DMS 273 (cell line): Measurements from ENCODE around the gene ST6GALNAC2.
"Not testable (repeated sequence)": the region's sequence is repeated elsewhere in the genome, so short reads cannot be mapped to it uniquely, and the experiment has no call there.

Experiments
- DNase-seq: peaks from one replicate; lab custom pipeline; 2025; ENCODE audit not compliant: unreplicated experiment; lab: John Stamatoyannopoulos, UW

The ST6GALNAC2 gene

DNA sequence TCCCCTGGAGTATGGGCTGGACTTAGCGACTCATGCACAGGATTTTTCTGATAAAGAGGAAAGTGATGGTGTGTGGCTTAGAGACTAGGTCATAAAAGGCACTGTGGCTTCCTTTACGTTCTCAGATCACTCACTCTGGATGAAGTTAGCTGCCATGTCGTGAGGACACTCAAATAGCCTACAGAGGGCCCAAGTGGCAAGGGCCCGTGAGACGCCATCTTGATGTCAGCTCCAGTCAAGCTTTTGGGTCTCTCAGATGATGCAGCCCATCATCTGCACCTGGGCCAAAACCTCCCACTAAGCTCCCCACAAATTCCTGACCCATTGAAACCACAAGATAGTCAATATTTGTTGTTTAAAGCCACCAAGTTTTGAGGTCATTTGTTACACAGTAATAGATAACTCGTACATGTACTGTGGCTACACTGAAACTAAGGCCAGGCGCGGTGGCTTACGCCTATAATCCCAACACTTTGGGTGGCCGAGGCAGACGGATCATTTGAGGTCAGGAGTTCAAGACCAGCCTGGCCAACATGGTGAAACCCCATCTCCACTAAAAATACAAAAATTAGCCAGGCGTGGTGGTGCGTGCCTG lies 14.7 kb downstream of the ST6GALNAC2 start:
- no peak for DNase-seq

DNA sequence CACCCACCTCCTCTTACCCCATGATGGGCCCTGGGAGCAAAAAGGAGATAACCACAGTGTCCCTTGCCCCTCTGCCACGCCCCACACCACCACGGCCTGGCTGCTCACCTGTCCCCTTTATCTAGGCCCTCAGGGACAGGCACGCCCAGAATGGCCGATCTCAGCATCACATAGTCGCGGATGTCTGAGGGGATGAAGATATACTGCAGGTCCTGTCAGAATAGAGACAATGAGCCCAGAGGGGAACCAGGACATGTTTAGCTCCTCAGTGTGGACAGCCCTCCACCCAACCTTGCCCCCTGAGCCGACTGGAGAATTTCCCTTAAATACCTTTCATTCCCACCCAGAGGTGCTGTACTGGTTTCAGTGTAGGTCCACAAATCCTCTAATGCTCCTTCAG lies 15.2 kb downstream of the ST6GALNAC2 start:
- DNase-seq = no peak

DNA sequence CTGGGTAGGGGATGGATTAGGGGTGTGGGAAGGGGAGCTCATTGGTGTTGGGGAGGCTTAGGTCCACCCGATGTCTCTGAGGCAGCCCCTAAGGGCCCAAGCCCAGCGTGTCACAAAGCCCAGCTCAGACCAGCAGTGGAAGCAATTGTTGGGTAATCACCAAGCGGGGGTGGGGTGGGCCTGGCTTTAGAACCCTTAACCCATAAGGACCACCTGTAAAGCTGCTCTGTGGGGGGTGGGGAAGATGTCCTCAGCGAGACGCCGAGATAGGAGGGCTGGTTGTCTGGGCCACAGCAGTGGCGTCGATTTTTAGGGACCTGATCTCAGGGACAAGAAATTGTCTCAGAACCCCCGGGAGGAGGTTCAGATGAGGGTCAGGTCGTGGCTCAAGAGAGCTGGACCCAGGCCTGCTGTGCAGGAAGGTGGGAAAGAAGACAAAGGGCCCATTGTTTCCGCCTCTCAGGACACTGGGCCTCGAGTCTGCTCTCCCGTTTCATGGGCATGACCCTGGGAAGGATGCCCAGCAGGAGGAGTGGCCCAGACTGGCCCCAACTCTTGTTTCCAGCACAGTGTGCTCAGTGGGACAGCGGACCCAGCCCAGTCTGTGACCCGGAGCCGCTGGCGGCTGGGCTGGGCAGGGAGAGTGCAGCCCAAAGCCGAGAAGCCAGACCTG lies 15.9 kb downstream of the ST6GALNAC2 start:
- DNase-seq = no peak

DNA sequence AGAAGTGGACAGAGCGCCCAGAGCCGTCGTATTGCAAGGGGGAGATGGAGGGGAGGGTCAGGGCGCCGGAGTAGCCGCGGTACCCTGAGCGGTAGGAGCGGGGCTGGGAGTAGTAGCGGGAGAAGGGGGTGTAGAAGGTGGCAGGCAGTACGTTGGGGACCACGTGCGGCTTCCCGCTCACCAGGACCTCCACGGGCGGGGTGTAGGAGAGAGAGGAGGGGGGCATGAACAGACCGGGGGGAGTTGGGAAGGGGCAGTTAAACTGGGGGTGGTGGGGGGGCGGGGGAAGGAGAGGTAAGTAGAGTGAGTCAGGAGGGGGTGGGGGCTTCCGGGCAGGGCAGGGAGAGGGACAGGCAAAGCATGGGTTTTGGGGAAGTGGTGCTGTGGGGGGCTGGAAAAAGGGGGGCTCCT lies 16.8 kb downstream of the ST6GALNAC2 start:
- no peak for DNase-seq

DNA sequence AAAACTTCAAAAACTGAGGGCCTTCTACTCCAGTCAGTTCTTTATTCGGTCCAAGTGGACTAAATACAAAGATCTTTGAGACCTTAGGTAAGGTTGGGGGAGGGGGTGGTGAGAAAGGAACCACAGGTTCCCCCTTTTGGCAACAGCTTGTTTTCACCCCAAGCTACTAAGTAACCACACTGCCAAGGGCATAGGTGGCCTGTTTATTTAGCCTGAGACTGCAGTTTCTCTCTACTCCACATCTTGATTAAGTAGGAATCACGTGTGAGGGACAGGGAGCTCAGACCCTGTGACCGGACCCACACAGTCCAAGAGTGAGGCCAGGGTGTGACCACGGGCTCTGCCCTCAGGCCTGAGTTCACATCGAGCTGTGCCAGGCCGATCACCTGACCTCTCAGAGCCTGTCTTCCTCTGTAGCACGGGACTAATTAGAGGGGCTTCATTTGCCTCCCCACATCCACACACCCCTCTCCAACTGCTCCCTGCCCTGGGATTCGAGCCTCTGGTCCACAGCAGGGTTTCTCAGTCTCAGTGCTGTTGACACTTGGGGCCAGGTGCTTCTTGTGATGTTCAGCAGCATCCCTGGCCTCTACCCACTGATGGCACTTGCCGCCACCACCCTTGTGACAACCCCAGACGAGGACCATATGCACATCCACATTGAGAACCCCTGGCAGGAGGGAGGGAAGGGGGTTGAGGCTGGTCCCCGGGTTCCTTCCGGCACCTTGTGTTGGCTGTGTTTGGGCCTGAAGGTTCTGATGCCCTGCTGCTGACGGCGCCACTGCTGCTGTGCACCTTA lies 17.8 kb downstream of the ST6GALNAC2 start:
- peak; percentile 69 for DNase-seq

DNA sequence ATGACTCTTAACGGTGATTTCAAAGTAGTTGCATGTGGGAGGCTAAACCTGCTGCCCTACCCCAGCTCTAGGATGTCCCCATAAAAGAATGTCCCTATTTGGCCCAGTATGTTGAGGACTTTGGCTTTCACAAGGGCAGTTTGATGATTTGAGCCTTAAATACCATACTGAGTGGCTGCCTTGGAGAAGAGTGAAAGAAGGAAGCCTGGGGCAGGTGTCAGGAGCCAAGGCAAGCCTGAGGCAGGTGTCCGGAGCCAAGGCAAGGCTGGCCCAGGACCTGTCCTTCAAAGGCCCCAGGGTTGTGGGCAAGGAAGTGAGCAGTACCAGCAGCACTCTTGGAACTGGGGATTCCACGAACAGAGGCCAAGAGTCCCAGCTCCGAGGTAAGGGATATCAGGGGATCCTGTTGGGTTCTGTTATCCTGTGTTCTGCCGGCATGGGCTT lies 18.6 kb downstream of the ST6GALNAC2 start:
- peak; percentile 69 for DNase-seq

DNA sequence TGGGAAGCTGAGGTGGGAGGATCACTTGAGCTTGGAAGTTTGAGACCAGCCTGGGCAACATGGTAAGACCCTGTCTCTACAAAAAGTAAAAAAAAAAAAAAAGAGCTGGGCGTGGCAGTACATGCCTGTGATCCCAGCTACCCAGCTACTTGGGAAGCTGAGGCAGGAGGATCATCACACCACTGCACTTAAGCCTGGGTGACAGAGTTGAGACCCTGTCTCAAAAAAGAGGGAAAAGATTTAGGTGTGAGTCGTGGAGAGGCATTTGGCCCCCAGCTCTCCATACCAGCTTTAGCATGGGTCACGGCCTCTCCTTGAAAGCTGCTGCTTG lies 19.1 kb downstream of the ST6GALNAC2 start:
- DNase-seq = no peak

DNA sequence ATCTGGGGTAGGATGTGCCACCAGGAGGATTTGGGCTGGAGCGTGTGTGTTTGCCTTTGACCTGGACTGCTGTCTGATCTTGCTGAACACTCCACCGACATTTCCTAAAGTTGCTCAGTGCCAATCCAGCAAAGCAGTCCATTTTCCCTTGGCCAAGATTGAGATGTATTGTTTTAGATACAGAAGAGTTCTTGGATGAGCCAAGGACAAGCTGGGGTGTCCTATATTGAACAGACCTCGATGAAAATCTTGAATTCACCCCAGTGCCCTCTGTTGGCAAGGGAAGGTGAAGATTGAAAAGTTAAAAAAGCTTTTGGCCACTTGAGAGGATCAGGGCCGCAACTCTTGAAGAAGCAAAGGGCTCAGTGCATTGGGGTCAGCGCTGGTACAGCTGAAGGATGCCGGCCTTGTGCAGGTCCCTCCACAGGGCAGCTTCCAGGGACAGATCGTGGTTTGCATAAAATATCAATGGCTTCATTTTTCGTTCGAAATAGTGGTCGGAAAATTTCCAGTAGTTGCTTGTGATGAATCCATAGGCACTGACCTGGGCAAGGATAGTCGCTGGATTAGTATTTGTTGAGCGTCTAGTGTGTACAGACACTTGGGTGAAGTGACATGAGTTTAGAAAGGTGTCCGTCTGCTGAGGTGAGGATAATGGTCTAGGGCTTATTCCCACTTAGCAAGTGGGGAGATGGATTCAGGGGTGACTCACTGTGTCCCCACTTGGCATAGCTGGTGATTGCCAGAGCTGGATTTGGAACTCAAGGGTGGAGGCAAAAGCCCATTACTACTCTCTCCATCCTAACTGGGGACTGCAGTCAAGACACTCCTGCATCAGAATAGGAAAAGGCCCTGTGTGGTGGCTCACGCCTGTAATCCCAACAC lies 19.7 kb downstream of the ST6GALNAC2 start:
- DNase-seq = peak; percentile 63

DNA sequence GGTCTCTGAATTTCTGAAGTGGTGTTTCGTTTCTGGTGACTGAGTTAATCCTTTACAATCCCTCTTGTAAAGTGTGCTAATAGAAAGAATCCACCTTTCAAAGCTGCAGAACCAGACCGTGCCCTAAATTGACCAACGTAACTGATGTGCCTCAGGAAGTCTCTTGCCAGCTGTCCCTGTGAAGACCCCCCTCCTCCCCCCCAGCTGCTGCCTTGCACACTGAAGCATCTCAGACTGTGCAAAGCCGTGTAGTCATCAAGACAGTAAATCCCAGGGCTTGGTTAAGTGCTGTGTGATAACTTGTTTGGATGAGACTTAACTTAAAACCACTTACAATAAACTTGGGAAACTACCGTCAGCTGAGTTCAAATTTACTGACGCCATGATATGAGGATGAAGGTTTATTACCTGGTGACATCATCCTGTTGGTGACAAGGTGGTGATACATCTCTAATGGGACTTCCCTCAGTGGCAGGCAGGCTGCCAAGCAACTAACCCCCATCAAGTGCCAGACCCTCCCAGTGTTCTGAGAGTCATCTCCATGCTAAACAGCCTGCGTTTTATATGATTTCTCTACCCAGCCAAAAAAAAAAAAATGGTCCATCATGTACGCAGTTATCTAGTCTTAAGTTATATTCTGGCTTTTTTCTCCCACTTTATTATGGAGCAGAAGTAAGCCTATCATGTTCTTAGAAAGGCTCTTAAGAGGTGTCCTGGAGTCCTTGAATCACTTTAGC lies 20.5 kb downstream of the ST6GALNAC2 start:
- peak; percentile 62 for DNase-seq

DNA sequence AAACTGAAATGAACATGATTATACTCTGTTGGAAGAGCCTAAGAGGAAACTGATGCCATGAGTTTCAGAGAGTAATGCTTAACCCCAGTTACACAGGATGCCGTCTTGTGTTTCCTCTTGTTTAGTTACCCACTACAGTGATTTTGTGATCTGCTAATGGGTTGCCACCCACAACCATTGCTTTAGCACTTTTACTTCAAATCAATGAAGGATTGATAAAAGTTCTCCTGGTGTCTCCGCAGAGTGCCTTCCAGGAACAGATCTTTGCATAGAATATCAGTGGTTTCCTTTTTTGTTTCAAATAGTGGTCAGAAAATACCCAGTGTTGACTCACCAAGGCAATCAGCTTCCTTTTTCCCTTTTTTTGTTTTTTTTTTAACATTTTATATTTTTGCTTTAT lies 22.3 kb downstream of the ST6GALNAC2 start:
- DNase-seq = not testable (repeated sequence)

DNA sequence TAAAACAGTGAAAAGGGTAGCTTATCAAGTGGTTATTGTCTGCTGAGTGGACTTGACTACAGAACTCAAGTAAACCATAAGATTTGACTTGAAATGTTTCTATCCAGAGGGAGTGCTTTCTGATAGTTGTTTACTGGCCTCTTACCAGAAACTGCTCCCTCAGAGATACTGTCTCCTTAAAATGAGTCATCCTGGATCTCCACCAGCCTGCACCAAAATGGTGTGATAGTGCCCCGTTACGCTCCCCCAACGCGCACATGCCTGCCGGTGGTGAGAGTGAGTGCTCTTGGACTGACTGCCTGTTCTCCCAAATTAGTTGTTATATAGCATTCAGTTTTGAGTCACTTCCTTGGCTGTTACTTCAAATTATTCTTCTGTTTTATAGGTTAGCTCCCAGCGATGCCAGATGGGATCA lies 22.9 kb downstream of the ST6GALNAC2 start:
- peak; percentile 72 for DNase-seq

DNA sequence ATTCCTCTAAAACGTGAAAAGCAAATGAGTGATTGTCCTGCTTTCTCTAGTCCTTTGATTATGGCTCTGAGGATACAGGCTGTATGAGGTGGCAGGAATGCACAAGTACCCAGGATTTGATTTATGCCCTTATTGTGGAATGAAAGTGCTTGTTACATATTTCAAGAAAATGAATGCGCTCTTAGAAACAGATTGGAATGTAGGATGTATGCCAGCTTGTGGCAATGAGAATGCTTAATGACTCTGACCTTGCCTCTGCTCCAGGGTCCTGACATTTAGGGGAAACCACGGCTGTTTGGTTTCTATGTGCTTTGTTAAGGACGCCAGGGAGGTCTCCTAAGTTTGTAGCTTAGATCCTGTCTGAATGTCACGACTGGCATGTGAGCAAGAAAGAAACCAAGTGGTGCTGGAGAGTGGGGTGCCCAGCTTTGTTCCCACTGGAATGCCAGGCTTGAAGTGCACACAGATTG lies 23.8 kb downstream of the ST6GALNAC2 start:
- no peak for DNase-seq

DNA sequence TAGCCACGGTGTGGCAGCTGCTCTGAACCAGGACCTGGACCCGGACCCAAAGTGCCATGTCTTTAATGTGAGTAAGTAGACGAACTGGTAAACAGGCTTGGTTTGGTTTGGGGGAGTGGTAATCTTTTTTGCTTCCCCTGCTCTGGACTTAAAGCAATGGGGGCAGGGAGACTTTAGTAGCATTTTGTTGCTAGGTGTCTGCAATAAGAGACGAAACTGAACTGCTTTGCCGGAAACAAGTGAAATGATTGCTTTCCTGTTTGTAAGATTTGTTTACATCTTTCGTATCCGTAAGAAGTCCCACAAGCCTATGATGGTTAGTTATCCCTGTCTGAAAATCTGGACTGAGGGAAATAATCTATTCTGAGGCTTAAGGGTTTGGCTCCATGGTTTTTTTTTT lies 24.3 kb downstream of the ST6GALNAC2 start:
- DNase-seq = no peak

DNA sequence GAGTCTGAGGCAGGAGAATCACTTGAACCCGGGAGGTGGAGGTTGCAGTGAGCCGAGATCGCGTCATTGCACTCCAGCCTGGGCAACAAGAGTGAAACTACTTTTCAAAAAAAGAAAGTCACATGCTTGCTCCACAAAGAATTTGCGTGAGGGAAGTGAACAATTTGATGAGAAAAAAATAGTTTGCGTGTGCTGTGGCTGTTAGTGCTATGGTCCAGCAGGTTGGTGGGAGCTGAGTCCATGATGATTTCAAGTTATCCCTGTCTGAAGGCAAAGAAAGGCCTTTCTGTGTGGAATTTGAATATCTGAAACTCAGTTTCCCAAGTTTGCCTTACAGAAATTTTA lies 24.8 kb downstream of the ST6GALNAC2 start:
- DNase-seq = no peak

DNA sequence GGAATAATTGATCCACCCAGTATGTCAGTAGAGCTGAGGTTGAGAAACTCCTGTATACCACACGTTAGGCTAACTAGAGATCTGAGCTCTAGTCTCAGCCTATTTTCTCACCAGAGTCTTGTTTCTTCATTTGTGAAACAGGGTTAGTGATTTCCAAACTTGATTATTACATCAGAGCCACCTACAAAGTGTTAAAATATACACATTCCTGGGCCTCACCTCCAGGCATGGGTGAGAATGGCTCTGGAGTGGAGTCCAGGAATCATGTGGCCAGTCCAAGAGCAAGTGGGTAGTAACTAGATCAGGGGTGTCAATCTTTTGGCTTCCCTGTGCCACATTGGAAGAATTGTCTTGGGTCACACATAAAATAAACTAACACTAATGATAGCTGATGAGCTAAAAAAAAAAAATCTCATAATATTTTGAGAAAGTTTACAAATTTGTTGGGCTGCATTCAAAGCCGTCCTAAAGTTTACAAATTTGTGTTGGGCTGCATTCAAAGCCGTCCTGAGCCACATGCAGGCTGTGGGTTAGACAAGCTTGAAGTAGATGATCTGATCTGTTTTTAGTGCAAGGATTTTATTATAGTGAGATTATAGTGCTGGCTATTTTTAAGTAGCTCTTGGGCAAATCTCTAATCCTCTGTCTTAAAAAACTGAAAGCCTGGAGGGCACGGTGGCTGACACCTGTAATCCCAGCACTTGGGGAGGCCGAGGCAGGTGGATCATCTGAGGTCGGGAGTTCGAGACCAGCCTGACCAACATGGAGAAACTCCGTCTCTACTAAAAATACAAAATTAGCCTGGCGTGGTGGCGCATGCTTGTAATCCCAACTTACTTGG lies 25.4 kb downstream of the ST6GALNAC2 start:
- DNase-seq = no peak

DNA sequence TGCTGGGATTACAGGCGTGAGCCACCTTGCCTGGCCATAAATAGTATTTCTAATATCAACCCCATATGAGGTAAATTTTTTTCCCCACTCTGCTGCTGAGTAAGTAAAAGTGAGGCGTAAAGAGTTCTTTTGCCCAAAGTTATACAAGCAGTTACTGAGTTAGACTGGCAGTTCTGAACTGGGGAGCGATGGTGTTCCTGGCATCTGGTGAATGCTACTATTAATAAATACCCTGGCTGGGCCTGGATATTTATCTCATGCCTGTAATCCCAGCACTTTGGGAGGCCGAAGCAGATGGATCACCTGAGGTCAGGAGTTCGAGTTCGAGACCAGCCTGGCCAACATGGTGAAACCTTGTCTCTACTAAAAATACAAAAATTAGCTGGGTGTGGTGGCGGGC lies 26.2 kb downstream of the ST6GALNAC2 start:
- peak; percentile 38 for DNase-seq

DNA sequence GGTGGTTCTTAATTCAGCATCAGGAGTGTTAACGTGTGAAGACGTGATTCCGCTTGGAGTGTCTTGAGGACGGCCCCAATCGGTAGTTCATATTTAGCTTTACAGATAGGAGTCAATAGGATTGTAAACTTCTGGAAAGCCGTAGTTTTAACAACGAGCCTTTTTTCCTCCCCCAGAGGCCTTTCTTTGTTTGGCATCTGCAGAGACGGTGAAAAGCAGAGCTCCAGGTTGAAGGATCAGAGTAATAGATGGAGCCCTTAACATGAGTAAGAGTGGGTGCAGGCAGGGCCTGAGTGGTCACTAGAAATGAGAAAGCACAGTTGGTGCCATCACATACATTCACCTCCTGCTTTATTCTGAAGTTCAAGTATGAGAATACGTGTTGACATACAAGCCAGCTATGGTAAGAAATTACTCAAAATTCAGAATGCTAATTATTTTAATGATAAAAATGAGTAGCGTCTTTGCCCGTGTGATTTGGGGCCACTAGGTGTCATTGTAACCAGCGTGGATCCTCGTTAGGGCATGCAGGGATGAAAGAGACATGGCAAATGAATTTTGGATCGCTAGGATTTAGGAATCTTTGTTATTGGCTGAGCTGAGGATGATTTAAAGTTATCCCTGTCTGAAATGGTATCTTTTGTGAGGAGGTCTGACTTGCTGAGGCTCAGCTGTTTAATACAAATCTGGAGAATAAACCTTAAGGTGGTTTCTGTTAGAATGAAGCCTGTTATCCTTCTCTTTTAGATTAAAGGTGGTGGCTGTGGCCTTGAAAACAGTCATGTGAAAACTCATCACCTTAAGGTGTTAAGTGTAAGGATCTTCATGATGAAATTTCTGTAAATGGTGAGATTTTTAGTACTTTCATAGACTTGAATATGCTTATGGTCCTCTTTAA lies 27.2 kb downstream of the ST6GALNAC2 start:
- peak; percentile 66 for DNase-seq

DNA sequence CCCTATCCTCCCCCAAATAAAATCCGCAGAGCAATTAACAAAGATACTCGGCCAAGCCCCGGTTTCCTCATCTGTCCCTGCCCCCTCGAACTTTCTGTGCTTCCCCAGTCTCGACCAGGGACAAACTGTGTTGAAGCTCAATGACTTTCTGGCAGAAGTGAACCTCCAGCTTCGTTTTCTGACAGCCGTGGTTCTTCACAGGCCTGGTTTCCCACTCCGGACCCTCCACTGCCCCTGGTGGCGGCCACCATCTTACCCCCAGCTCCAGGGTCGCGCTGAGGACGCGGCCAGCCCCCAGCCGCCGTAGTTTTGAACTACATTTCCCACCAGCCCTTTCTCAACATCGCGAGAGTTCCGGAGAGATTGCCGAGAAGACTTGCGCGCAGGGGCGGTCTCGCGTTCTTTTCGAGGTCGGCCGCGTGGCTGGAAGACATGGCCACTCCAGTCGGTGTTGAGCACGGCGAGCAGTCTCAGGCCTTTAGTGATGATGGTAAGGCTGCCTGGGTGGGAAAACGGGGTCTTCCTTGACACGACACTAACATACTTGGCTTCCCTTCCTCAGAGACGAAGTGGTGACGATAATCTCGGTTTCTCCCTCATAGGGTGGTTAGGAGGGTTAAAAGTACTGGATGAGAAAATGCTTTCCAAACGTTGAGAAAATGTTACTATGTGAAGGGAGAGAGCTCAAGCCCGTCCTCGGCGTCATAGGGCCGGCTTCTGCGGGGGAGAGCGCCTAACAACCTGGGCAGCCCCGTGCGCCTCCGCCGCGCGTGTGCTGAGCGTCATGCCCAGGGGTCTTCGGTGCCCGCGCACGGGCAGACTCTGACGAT lies 28.1 kb downstream of the ST6GALNAC2 start:
- DNase-seq = peak; percentile 99
